Kidney (tissue), 14 donors: ENCODE results near the gene DDIAS. TPM values are rescaled to one million over a fixed set of nuclear protein-coding genes. Genes with fewer than 3 reads are reported as not detected.
"Not testable (repeated sequence)": the region's sequence is repeated elsewhere in the genome, so short reads cannot be mapped to it uniquely, and the experiment has no call there.

Experiments used
- DNase-seq, 5 donors: peaks; one replicate each; pipeline ENCODE4 v3.0.0-alpha.2; 2013 to 2020
- FAIRE-seq: peaks from 2 replicates; lab custom pipeline; 2012; peaks lifted over from hg19 to GRCh38; lab: Jason Lieb, UNC
- H3K27ac ChIP-seq, 2 donors: one replicate each; pipeline ENCODE4 v1.7.0; 2013; ENCODE audit warnings: low read depth in 2 of 2, low read length in 2 of 2, inconsistent platforms in 1 of 2
- H3K27me3 ChIP-seq: one replicate; pipeline ENCODE4 v1.7.1; 2013; ENCODE audit warnings: low read length, inconsistent platforms; ENCODE audit not compliant: control insufficient read depth, insufficient read depth
- H3K36me3 ChIP-seq, 3 donors: one replicate each; pipeline versions ENCODE4 v1.7.0 to v1.7.1; 2013; ENCODE audit warnings: low read length in 3 of 3, control low read depth in 1 of 3, inconsistent platforms in 1 of 3; ENCODE audit not compliant: insufficient read depth in 3 of 3, control insufficient read depth in 2 of 3
- H3K4me1 ChIP-seq, 3 donors: one replicate each; pipeline versions ENCODE4 v1.7.0 to v1.7.1; 2013; ENCODE audit warnings: low read length in 3 of 3, inconsistent platforms in 1 of 3, low read depth in 1 of 3; ENCODE audit not compliant: control insufficient read depth in 2 of 3, insufficient read depth in 2 of 3
- H3K4me3 ChIP-seq, 3 donors: one replicate each; pipeline versions ENCODE4 v1.7.0 to v1.8.1; 2013; ENCODE audit warnings: low read length in 3 of 3, control low read depth in 1 of 3, inconsistent platforms in 1 of 3
- H3K9ac ChIP-seq, 3 donors: one replicate each; pipeline versions ENCODE4 v1.7.0 to v1.7.1; 2013; ENCODE audit warnings: low read length in 3 of 3, control low read depth in 1 of 3, inconsistent platforms in 1 of 3
- H3K9me3 ChIP-seq, 3 donors: one replicate each; pipeline versions ENCODE4 v1.7.0 to v1.7.1; 2013; ENCODE audit warnings: low read length in 3 of 3, control low read depth in 1 of 3, inconsistent platforms in 1 of 3; ENCODE audit not compliant: control insufficient read depth in 2 of 3, insufficient read depth in 1 of 3
- CTCF ChIP-seq: IDR thresholded peaks from 3 replicates; pipeline ENCODE4 v1.5.1; 2012; ENCODE audit warnings: mild to moderate bottlenecking, moderate library complexity, borderline replicate concordance; ENCODE audit not compliant: insufficient read depth; ENCODE audit errors: extremely low read depth
- intact Hi-C: fragments of 100-400 bp; cut with DNase I; formaldehyde crosslinking; loops from one replicate; pipeline ENCODE4 v1.11.1; 2022
- polyA plus RNA-seq: library from polyadenylated mRNA; stranded (reverse); fragments of 350-450 nt; fragmentation: Illumina TruSeq; extraction: RNeasy Lipid Tissue Mini Kit (QIAGEN cat#74804); gene quantifications from one replicate; pipeline ENCODE4 v1.2.3, GENCODE V29; 2014; ENCODE audit warnings: low read depth, low replicate concordance; ENCODE audit not compliant: insufficient read depth
- total RNA-seq: library from RNA; stranded (reverse); fragmentation: NEBNext Ultra II Directional; extraction: Animal tissue kit (Norgen Biotek cat#: 25700); gene quantifications from one replicate; pipeline ENCODE4 v1.2.1, GENCODE V29; 2021
- donor health status: control.
- donor health status: control.
- donor health status: control.
- donor health status: control.
- donor health status: control.
- donor health status: DM: yes; HTN: yes; CAD: no.
- donor health status: Normal renal cell carcinoma (clear cell type).

The DDIAS gene
- total and polyA plus RNA-seq, 2 donors from 2014 or later, result 0.19 to 1.4 TPM

GRCh38 chr11:82944198-82944597 lies 42.7 kb downstream of the DDIAS start:
- TF ChIP-seq CTCF, result no peak

GRCh38 chr11:82945041-82945440 lies 43.5 kb downstream of the DDIAS start:
- H3K9ac ChIP-seq, H3K27me3 ChIP-seq, FAIRE-seq, intact Hi-C loops, DNase-seq, H3K4me1 ChIP-seq, H3K4me3 ChIP-seq, H3K27ac ChIP-seq, H3K9me3 ChIP-seq, H3K36me3 ChIP-seq: not testable (repeated sequence)

More at GRCh38 chr11:82944198-82944597, 42.7 kb downstream of the DDIAS start:
- no peaks in the 10 kb centered on the region for H3K27me3 ChIP-seq
- H3K4me3 ChIP-seq, result no peak overlapping the region
- FAIRE-seq (no peak), DNase-seq (no peak)
- intact Hi-C loops, result no loop called here
- no peak overlapping the region for H3K27ac ChIP-seq
- H3K9me3 ChIP-seq, result peaks cover 0 to under 1% (median 0%) of the 10 kb centered on the region in 3 donors
- no peak overlapping the region for H3K9ac ChIP-seq
- H3K4me1 ChIP-seq, result no peaks in the 10 kb centered on the region
- H3K36me3 ChIP-seq, result no peaks in the 10 kb centered on the region

- FAIRE-seq, result no peak
- no peak for TF ChIP-seq CTCF
Observed at GRCh38 chr11:82945682-82946081, 44.1 kb downstream of the DDIAS start.

GRCh38 chr11:82949352-82949751 lies 47.8 kb downstream of the DDIAS start:
- no peak for TF ChIP-seq CTCF
- Histone ChIP-seq H3K9me3 (peaks cover 0 to 4% (median 0%) of the 10 kb centered on the region in 3 donors), H3K36me3 (no peaks in the 10 kb centered on the region), H3K27me3 (no peaks in the 10 kb centered on the region), H3K4me1 (no peaks in the 10 kb centered on the region), H3K9ac (no peak overlapping the region), H3K27ac (no peak overlapping the region), H3K4me3 (no peak overlapping the region)
- intact Hi-C loops, result no loop called here
- no peak for DNase-seq
- FAIRE-seq, result no peak

More at GRCh38 chr11:82945682-82946081, 44.1 kb downstream of the DDIAS start:
- intact Hi-C loops, result no loop called here
- no peak overlapping the region for H3K4me3 ChIP-seq
- H3K27ac ChIP-seq, result no peak overlapping the region
- no peak overlapping the region for H3K9ac ChIP-seq
- no peaks in the 10 kb centered on the region for H3K27me3 ChIP-seq
- no peaks in the 10 kb centered on the region for H3K36me3 ChIP-seq
- DNase-seq, result no peak
- H3K4me1 ChIP-seq, result no peaks in the 10 kb centered on the region
- peaks cover 0 to 4% (median 0%) of the 10 kb centered on the region in 3 donors for H3K9me3 ChIP-seq

- FAIRE-seq, H3K36me3 ChIP-seq, H3K4me1 ChIP-seq, H3K4me3 ChIP-seq, intact Hi-C loops, DNase-seq, H3K9me3 ChIP-seq, H3K27ac ChIP-seq, H3K9ac ChIP-seq, H3K27me3 ChIP-seq: not testable (repeated sequence)
Observed at GRCh38 chr11:82950502-82950901, 49.0 kb downstream of the DDIAS start.

GRCh38 chr11:82955736-82956453 lies 54.4 kb downstream of the DDIAS start:
- intact Hi-C loops, result not testable (repeated sequence)

More at GRCh38 chr11:82955736-82956453, 54.4 kb downstream of the DDIAS start:
- not testable (repeated sequence) for H3K4me3 ChIP-seq, FAIRE-seq, H3K4me1 ChIP-seq, H3K27me3 ChIP-seq, H3K36me3 ChIP-seq, H3K9ac ChIP-seq, H3K9me3 ChIP-seq, H3K27ac ChIP-seq
- DNase-seq, result peak in 1 of 5 donors; percentile 70
